HFFc6 (cell line): ENCODE results near the gene LMBRD1. TPM values are rescaled to one million over a fixed set of nuclear protein-coding genes. Genes with fewer than 3 reads are reported as not detected.
"Not testable (repeated sequence)": the region's sequence is repeated elsewhere in the genome, so short reads cannot be mapped to it uniquely, and the experiment has no call there.

Source experiments
- DNase-seq: peaks from one replicate; pipeline ENCODE4 v3.0.0-alpha.2; 2018
- H3K27ac Mint-ChIP-seq: 2 replicates; pipeline ENCODE4 v1.8.0; 2020; ENCODE audit warnings: mild to moderate bottlenecking, mixed read lengths
- H3K27me3 Mint-ChIP-seq: 2 replicates; pipeline ENCODE4 v1.8.0; 2021; ENCODE audit warnings: mild to moderate bottlenecking, moderate library complexity, mixed read lengths; ENCODE audit not compliant: insufficient read depth
- H3K36me3 Mint-ChIP-seq: 2 replicates; pipeline ENCODE4 v1.8.0; 2021; ENCODE audit warnings: low read depth, mixed read lengths
- H3K4me1 Mint-ChIP-seq: 2 replicates; pipeline ENCODE4 v1.8.0; 2020; ENCODE audit warnings: low read depth, mixed read lengths
- H3K4me3 Mint-ChIP-seq: 2 replicates; pipeline ENCODE4 v1.8.0; 2020; ENCODE audit warnings: mild to moderate bottlenecking, moderate library complexity, mixed read lengths
- H3K9me3 Mint-ChIP-seq: 2 replicates; pipeline ENCODE4 v1.8.0; 2020; ENCODE audit warnings: mild to moderate bottlenecking, mixed read lengths
- CTCF ChIP-seq: fragments of 200-600 bp; sonication (generic); IDR thresholded peaks from 2 replicates; pipeline ENCODE4 v1.5.0; 2021; ENCODE audit warnings: antibody characterized with exemption, mild to moderate bottlenecking
- total RNA-seq, 6 experiments: library from RNA; stranded (reverse); fragmentation: NEBNext Ultra II Directional; extraction: Animal tissue kit (Norgen Biotek cat#: 25700); gene quantifications; 2 replicates in 1 of 6; 3 replicates in 5 of 6; pipeline ENCODE4 v1.2.3, GENCODE V29; 2021

Gene LMBRD1
- total RNA-seq, 6 experiments from 2014 or later: 17.0 to 22.3 (median 21.4) TPM

- Mint-ChIP-seq H3K4me3 (no peak overlapping the region), H3K27ac (no peak overlapping the region), H3K4me1 (peaks cover 2% of the 10 kb centered on the region; the same call in 1 of the 2 replicates), H3K36me3 (no peaks in the 10 kb centered on the region), H3K9me3 (no peaks in the 10 kb centered on the region), H3K27me3 (0 out of 2 replicates have a peak, but pooled peaks cover 2% of the 10 kb centered on the region)
- no peak for DNase-seq
- TF ChIP-seq CTCF: no peak
Observed at GRCh38 chr6:69832558-69832957, 35.7 kb upstream of the LMBRD1 start.

GRCh38 chr6:69827276-69827893 is 30.6 kb upstream of the LMBRD1 start:
- DNase-seq: no peak
- Mint-ChIP-seq H3K27me3 (0 out of 2 replicates have a peak, but pooled peaks cover 2% of the 10 kb centered on the region), H3K27ac (no peak overlapping the region), H3K4me1 (peaks cover 6% of the 10 kb centered on the region; the same call in 1 of the 2 replicates), H3K4me3 (no peak overlapping the region), H3K9me3 (no peaks in the 10 kb centered on the region), H3K36me3 (no peaks in the 10 kb centered on the region)
- no peak for TF ChIP-seq CTCF

- no peak for TF ChIP-seq CTCF
- H3K4me1 Mint-ChIP-seq: peaks cover 6% of the 10 kb centered on the region; the same call in 1 of the 2 replicates
- no peak for DNase-seq
- no peaks in the 10 kb centered on the region for H3K9me3 Mint-ChIP-seq
- no peak overlapping the region for H3K27ac Mint-ChIP-seq
- H3K36me3 Mint-ChIP-seq: no peaks in the 10 kb centered on the region
- H3K4me3 Mint-ChIP-seq: no peak overlapping the region
- no peaks in the 10 kb centered on the region for H3K27me3 Mint-ChIP-seq
Observed at GRCh38 chr6:69825904-69826303, 29.1 kb upstream of the LMBRD1 start.

- H3K4me3 Mint-ChIP-seq, H3K4me1 Mint-ChIP-seq, H3K9me3 Mint-ChIP-seq, DNase-seq, H3K27ac Mint-ChIP-seq, H3K27me3 Mint-ChIP-seq, H3K36me3 Mint-ChIP-seq: not testable (repeated sequence)
Observed at GRCh38 chr6:69824355-69824754, 27.5 kb upstream of the LMBRD1 start.

- DNase-seq: no peak
- H3K4me3 Mint-ChIP-seq: no peak overlapping the region
- no peaks in the 10 kb centered on the region for H3K9me3 Mint-ChIP-seq
- no peak for TF ChIP-seq CTCF
- no peak overlapping the region for H3K27ac Mint-ChIP-seq
- H3K36me3 Mint-ChIP-seq: no peaks in the 10 kb centered on the region
- peaks cover 4% of the 10 kb centered on the region for H3K27me3 Mint-ChIP-seq
- no peaks in the 10 kb centered on the region for H3K4me1 Mint-ChIP-seq
Observed at GRCh38 chr6:69820438-69820837, 23.6 kb upstream of the LMBRD1 start.

GRCh38 chr6:69820018-69820417 is 23.2 kb upstream of the LMBRD1 start:
- Mint-ChIP-seq H3K4me3 (no peak overlapping the region), H3K9me3 (no peaks in the 10 kb centered on the region)

More at GRCh38 chr6:69820018-69820417, 23.2 kb upstream of the LMBRD1 start:
- H3K4me1 Mint-ChIP-seq: no peaks in the 10 kb centered on the region
- DNase-seq: no peak
- H3K36me3 Mint-ChIP-seq: no peaks in the 10 kb centered on the region
- no peak for TF ChIP-seq CTCF
- peaks cover 4% of the 10 kb centered on the region for H3K27me3 Mint-ChIP-seq
- no peak overlapping the region for H3K27ac Mint-ChIP-seq
